ENCODE results near the gene SLC5A5.

Gene SLC5A5

DNA sequence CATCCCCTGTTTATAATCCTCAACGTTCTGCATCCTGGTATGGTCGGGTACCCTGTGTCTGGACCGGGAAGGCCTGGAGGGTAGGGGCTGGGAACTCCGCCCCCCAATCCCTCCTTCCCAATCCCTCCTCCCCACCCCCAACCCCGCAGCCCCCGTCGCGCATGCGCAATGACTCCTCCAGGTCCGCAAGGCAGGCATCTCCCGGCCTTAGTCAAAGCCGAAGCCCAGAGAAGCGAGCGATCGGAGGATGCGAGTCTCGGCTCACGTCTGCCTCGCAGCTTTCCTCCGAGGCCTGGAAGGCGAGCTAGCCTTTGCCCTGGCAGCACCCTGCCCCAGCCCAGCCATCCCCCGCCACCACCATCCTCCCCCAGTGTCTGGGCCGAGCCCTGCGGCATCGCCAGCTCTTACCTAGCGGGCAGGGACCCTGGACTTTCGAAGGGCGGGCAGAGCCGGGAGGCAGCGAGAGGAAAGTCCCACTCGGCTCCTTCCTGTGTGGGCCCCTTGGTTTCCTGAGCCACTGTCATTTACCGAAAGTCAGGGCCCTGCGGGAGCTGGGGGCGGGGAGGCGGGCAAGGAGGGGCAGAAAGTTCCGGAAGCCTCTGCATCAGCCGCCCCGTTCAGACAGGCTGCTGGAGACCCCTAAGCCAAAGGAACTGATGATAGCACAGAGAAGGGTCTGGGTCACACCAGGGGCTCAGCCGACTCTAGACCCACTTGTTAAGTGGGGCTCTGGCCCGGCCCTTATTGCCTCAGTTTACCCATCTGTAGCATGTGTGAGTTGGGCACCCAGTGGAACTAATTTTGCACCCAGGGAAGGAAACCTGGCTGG, 24.0 kb upstream of the SLC5A5 start, which contains the start of gene JAK3:
JAK3 (minus strand) TSS at position 445 of the 829 bp plus-strand sequence. CDS start 3,565 bp downstream, outside the sequence.
- DNase-seq (ENCODE audit: low spot score), result peak; percentile 80

DNA sequence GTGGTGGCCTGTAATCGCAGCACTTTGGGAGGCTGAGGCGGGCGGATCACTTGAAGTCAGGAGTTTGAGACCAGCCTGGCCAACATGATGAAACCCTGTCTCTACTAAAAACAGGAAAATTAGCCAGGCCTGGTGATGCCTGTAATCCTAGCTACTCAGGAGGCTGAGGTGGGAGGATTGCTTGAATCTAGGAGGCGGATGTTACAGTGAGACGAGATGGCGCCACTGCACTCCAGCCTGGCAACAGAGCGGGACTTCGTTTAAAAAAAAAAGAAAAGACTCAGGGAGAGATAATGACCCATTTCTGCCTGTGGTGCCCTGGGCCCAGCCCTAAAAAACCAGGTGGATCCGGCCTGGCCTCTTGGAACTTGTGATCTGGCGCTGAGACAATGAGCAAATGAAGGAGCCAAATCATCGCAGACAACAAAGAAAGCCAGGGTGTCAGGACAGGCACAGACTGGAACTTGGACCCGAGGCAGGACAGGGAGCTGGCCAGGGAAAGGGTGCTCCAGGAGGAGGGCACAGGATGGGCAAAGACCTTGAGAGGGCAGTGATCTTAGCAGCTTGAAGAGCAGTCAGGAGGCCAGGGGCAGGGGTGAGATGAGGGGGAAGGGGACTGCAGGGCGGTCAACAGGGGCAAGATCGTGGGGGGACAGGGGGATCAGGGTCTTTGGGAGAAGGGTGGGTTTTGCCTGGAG, 23.0 kb upstream of the SLC5A5 start:
- no peak for DNase-seq (ENCODE audit: low spot score)

- no peak for DNase-seq (ENCODE audit: low spot score)
Measured at GRCh38 chr19:17854061-17854460, 17.7 kb upstream of the SLC5A5 start.

DNA sequence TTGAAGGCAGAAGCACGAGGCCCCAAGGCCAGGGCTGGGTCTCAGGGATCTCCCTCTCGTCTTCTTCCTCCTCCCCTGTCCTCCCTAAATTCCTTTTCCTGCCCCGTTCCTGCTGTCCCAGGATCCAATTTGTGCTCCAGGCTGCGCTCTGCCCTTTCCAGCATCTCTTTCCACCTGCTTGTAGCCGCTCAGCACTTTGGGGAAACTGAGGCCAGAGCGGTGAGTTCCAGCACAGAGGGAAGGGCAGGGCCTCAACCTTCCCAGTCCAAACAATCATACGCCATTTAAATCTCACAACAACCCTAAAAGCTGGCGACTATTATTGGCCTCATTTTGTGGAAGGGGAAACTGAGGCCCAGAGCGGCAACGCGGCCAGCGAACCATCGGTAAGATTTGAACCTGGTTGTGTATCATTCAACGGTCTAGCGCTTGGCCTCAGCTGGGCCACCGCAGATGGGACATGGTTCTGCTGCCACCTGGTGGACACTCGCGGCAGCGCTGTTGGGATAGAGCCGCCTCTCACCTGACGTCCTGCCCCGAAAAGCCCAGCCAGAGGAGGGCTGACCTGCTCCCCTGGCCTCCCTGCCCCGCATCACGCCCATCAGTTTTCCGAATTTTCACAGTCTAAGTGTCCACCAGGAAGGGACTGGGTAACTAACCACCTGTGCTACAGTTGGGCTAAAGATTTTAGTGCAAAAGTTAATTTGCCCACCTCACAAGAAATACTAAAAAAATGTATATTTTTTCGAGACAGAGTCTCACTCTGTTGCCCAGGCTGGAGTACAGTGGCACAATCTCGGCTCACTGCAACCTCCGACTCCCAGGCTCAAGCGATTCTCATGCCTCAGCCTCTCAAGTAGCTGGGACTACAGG, 16.2 kb upstream of the SLC5A5 start:
- DNase-seq (ENCODE audit: low spot score), result peak; percentile 84

- peak; percentile 98 for DNase-seq (ENCODE audit: low spot score)
Measured at GRCh38 chr19:17859533-17860330, 12.0 kb upstream of the SLC5A5 start, which contains the start of gene RPL18A. Gene RPL18A, plus strand, starts transcription at chr19:17859910. Its CDS starts 47 bp downstream, at chr19:17859957.

DNA sequence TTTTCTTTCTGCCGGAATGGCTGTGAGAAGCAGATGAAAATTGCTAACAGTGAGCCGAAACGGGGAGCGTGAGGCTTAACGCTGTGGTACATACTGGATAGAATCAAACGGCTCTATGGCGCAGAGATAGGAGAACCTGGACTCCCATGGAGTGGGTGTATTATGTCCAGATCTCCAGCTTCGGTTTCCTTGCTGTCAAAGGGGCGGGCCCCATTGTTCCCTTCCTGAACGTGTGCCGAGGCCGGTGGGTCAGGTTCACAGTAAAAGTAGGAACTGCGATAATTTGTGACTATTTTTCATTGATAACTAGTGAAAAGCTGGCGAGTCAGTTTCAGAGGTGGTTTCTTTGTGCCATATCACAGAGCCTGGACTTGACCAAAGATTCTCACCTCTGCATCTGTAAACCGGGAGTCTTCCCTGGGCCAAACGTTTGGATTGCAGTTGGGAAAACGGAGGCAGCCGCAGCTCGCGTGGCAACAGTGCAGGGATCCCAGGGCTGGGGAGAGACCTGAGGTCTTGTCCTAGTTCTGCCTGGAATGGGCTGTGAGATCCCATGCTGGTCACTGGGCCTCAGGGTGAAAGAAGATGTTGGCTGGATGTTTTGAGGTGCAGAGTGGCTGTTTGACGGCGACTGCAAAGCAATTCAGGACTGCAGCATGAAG, 11.3 kb upstream of the SLC5A5 start:
- DNase-seq (ENCODE audit: low spot score), result no peak

DNA sequence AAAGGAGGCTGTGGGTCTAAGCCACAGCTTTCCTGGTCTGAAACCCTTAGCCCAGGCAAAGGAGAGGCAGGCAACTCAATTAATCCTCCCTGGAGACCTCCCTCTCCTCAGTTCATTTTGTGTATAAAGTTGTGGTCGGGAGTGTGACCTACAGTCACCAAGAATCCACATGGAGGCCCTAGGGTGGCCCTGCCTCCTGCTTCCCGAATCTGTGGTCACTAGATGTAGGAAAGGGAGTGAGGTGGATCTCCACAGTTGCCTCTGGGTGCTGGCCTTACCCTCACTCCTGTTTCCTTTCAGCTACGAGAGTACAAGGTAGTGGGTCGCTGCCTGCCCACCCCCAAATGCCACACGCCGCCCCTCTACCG, 10.8 kb upstream of the SLC5A5 start:
- no peak for DNase-seq (ENCODE audit: low spot score)

- DNase-seq (ENCODE audit: low spot score), result no peak
Measured at GRCh38 chr19:17861542-17862402, 10.0 kb upstream of the SLC5A5 start.

DNA sequence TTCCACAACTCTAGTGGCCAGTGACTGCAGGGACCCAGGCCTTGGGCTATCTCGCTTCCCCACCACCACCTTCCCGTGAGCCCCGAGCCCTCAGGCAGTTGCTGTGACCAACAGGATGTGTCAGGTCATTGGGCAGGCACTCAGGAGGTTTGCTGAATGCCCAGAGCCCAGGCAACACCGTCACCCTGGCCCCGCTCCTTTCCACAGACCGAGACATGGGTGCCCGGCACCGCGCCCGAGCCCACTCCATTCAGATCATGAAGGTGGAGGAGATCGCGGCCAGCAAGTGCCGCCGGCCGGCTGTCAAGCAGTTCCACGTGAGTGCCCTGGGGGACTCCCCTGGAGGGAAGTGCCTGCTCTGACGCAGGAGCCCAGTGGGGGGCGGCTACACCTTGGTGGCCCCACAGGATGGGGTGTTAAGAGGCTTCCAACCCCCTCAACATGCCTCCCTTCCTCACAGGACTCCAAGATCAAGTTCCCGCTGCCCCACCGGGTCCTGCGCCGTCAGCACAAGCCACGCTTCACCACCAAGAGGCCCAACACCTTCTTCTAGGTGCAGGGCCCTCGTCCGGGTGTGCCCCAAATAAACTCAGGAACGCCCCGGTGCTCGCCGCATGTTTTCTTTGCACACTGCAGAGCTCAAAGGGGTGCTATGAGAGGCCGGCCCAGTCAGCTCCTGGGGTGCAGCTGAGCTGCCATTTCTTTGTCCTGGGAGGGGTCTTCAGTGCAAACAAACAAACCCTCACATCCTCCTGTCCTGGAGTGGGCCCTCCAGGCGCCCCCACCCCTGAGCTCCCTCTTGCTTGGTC, 8.8 kb upstream of the SLC5A5 start:
- no peak for DNase-seq (ENCODE audit: low spot score)

- DNase-seq (ENCODE audit: low spot score), result no peak
Measured at GRCh38 chr19:17863520-17864182, 8.1 kb upstream of the SLC5A5 start.

GRCh38 chr19:17865364-17866311, 6.1 kb upstream of the SLC5A5 start:
- no peak for DNase-seq (ENCODE audit: low spot score)

DNA sequence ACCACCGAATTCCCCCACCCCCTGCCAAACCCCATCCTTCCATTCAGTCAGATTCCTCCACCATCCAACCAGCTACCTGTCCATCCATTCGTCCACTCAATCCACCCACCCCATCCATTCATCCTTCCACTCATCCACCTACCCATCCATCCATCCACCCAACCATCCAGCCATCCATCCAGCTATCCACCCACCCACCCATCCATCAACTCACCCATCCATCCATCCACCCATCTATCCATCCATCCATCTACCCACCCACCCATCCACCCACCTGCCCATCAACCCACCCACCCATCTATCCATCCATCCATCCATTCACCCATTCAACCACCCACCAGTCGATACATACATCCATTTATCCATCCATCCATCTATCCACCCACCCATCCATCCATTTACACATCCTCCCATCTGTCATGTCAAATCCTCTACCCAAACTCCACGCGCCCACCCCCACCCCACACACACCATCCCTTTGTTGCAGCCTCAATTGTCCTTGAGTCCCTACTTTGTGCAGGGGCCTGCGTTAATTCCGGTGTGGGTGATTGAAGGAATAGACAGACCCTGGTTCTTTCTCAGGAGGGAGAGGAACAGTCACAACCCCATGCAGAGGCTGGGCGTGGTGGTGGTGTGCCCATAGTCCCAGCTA, 5.3 kb upstream of the SLC5A5 start:
- DNase-seq (ENCODE audit: low spot score), result no peak

GRCh38 chr19:17866964-17867486, 4.7 kb upstream of the SLC5A5 start:
- no peak for DNase-seq (ENCODE audit: low spot score)

- DNase-seq (ENCODE audit: low spot score), result no peak
Measured at GRCh38 chr19:17868669-17869068, 3.1 kb upstream of the SLC5A5 start.

DNA sequence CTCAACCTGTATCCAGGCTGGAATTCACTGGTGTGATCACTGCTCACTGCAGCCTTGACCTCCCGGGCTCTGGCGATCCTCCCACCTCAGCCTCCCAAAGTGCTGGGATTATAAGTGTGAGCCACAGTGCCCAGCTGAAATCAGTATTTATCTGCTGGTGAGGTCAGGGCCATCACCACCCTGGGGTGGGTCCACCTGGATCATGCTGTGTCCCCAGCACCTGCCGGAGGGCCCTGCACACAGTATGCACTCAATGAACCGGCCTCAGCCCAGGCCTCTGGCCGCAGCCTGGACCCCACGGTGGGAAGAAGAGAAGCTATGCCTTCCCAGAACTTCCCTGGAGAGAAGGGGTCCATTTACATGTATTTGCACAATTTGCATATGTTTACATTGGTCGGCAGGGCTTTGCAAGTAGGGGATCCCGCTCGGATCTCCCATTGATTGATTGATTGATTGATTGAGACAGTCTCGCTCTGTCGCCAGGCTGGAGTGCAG, 2.6 kb upstream of the SLC5A5 start:
- no peak for DNase-seq (ENCODE audit: low spot score)

All from AG08396 (cell line).